ENCODE results near the gene TMEM169.

- TF ChIP-seq, protein P1, sequence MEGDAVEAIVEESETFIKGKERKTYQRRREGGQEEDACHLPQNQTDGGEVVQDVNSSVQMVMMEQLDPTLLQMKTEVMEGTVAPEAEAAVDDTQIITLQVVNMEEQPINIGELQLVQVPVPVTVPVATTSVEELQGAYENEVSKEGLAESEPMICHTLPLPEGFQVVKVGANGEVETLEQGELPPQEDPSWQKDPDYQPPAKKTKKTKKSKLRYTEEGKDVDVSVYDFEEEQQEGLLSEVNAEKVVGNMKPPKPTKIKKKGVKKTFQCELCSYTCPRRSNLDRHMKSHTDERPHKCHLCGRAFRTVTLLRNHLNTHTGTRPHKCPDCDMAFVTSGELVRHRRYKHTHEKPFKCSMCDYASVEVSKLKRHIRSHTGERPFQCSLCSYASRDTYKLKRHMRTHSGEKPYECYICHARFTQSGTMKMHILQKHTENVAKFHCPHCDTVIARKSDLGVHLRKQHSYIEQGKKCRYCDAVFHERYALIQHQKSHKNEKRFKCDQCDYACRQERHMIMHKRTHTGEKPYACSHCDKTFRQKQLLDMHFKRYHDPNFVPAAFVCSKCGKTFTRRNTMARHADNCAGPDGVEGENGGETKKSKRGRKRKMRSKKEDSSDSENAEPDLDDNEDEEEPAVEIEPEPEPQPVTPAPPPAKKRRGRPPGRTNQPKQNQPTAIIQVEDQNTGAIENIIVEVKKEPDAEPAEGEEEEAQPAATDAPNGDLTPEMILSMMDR (IDR thresholded peaks at IDR 0.05): no peak
- TF ChIP-seq POLR2A (IDR thresholded peaks at IDR 0.05): no peak
Measured at GRCh38 chr2:216117561-216118340, 36.0 kb downstream of the TMEM169 start.

All from thyroid gland (tissue), 4 donors.